Measurements from ENCODE around the gene SCNM1.

SCNM1 gene, protein sequence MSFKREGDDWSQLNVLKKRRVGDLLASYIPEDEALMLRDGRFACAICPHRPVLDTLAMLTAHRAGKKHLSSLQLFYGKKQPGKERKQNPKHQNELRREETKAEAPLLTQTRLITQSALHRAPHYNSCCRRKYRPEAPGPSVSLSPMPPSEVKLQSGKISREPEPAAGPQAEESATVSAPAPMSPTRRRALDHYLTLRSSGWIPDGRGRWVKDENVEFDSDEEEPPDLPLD

DNA sequence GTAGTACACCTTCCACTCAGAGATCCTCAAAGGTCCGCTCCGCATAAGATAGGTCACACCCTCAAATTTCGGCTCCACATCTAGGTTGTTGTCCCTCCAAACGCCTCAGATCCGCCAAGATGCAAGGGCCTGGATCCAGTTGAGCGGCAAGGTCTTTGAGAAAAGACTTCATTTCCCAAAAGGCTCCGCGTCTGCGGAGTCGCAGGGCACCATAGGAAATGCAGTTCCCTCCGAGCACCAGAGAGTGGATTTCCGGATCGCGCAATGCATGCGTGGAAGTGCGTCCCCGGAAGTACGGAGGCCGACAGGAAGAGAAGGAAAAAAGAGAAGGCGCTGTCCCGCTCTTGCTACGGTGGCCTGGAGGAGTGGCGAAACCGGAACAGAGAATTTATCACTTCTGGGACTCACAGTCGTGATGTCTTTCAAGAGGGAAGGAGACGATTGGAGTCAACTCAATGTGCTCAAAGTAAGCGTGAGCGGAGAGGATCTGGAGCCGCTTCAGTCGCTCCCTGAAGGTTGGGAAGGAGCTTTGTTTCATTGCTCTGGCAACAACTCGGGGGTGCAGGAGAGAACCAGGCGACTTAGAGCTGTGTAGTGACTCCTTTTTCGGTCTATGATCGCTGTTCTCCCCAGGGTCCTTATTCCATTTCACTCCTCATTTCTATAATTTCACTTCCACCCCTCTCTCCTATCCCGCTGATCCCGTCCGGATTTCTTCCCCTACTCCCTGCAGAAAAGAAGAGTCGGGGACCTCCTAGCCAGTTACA is at the start of gene SCNM1, which contains the start of gene LYSMD1:
SCNM1 (plus strand) TSS at position 407 of the 767 bp plus-strand sequence; CDS start at position 416, 9 bp downstream.
LYSMD1 (minus strand) TSS at position 165 of the 767 bp plus-strand sequence. CDS start 644 bp downstream, outside the sequence.
- no peaks in the 10 kb centered on the region for H3K27me3 ChIP-seq (replicated peaks)
- H3K36me3 ChIP-seq (replicated peaks): peaks cover 21% of the 10 kb centered on the region
- DNase-seq: peak; percentile 99
- H3K27ac ChIP-seq: peak within 1 kb of the TSS; percentile 71
- peak within 1 kb of the TSS; percentile 95 for H3K4me3 ChIP-seq (ENCODE audit: low read depth, low read length)
- TF ChIP-seq, protein P1, sequence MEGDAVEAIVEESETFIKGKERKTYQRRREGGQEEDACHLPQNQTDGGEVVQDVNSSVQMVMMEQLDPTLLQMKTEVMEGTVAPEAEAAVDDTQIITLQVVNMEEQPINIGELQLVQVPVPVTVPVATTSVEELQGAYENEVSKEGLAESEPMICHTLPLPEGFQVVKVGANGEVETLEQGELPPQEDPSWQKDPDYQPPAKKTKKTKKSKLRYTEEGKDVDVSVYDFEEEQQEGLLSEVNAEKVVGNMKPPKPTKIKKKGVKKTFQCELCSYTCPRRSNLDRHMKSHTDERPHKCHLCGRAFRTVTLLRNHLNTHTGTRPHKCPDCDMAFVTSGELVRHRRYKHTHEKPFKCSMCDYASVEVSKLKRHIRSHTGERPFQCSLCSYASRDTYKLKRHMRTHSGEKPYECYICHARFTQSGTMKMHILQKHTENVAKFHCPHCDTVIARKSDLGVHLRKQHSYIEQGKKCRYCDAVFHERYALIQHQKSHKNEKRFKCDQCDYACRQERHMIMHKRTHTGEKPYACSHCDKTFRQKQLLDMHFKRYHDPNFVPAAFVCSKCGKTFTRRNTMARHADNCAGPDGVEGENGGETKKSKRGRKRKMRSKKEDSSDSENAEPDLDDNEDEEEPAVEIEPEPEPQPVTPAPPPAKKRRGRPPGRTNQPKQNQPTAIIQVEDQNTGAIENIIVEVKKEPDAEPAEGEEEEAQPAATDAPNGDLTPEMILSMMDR (IDR thresholded peaks at IDR 0.05; ENCODE audit: low read depth, low read length, missing control alignments): no peak
- in situ Hi-C loops (cut with HindIII; ENCODE audit: low pct_ligation_motif_present, low sequenced_read_pairs): no loop called here

DNA sequence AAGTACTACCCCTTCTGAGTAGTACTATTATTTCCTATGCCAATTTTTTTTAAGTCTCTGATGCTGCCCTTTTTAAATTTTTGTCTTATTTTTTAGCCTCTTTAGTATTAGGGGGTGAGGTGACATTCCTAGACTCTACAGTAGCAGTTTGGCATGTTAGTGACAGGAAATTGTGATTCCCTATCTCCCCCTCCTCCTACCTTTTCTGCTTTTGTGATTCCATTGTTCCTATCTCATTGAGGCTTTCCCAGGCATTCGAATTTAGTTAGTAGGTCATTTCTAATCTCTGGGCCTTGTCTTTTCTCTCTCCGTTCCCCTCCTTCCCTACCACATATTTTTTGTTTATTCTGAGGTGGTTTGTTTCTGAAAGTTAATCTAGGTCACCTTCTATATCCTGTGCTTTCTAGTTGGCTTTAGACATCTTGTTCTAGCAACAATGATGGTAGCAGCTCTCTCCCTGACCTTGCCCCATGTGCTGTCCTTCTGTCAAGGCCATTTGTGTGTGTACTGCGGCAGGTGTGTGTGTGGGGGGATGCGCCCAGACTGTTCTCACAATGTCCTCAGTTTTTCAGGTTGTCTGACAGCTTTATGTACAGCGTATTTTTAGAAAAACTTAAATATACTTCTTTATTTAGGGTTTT is 41.1 kb upstream of the SCNM1 start:
- Histone ChIP-seq H3K4me3 (ENCODE audit: low read depth, low read length) (no peak overlapping the region), H3K27ac (no peak overlapping the region), H3K36me3 (replicated peaks) (no peaks in the 10 kb centered on the region), H3K27me3 (replicated peaks) (no peaks in the 10 kb centered on the region)
- TF ChIP-seq, protein P1 (IDR thresholded peaks at IDR 0.05; ENCODE audit: low read depth, low read length, missing control alignments): no peak
- in situ Hi-C loops (cut with HindIII; ENCODE audit: low pct_ligation_motif_present, low sequenced_read_pairs): no loop called here
- DNase-seq: no peak

DNA sequence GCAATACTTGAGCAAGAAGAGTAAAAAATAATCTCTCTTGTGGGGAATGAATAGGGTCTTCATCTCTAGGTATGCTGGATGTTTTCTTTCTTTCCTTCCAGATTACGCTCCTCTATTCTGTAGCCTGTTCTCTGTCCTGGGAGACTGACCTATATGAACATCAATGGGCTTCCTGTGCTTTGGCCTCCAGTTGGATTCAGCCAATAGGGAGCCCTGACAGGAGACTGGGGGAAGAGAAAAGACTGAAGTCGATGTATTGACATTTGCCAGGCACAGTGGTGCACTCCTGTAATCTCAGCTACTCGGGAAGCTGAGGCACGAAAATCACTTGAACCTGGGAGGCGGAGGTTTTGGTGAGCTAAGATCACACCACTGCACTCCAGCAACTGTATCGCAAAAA is 37.1 kb upstream of the SCNM1 start:
- DNase-seq: no peak
- in situ Hi-C loops (cut with HindIII; ENCODE audit: low pct_ligation_motif_present, low sequenced_read_pairs): no loop called here
- Histone ChIP-seq H3K27me3 (replicated peaks) (no peaks in the 10 kb centered on the region), H3K36me3 (replicated peaks) (no peaks in the 10 kb centered on the region), H3K27ac (no peak overlapping the region), H3K4me3 (ENCODE audit: low read depth, low read length) (no peak overlapping the region)
- TF ChIP-seq, protein P1 (IDR thresholded peaks at IDR 0.05; ENCODE audit: low read depth, low read length, missing control alignments): no peak

DNA sequence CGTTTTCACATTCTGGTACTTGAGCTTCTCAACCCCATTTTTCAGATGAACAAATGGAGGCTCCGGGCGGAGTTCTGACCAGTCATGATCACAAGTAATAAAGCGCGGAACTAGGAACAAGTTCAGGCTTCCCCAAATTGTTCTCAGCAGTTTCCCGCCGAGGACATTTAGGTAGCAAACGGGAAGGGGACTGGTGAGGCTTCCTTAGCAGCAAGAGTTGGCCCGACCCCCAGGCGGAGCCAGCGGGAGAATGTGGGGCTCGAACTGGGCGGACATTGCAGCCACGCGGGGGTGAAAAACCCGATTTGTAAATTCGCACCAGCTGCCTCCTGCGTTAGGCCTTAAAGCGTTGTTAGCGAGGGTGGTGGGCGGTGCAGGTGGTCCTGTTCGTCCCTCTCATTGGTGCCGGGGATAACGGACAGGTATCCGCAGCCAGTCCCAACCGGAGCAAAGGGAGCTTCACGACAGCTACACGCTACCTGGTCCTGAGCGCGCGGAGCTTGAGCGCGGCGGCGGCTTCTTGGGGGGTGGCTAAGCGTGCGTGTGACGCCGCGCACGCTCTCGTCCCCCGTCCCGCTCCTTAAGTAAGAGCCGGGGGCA is 34.9 kb upstream of the SCNM1 start:
- DNase-seq: peak; percentile 83
- no peak overlapping the region for H3K27ac ChIP-seq
- no peaks in the 10 kb centered on the region for H3K36me3 ChIP-seq (replicated peaks)
- in situ Hi-C loops (cut with HindIII; ENCODE audit: low pct_ligation_motif_present, low sequenced_read_pairs): no loop called here
- TF ChIP-seq, protein P1 (IDR thresholded peaks at IDR 0.05; ENCODE audit: low read depth, low read length, missing control alignments): peak; percentile 25
- H3K4me3 ChIP-seq (ENCODE audit: low read depth, low read length): peak overlapping the region; percentile 48
- H3K27me3 ChIP-seq (replicated peaks): no peaks in the 10 kb centered on the region

DNA sequence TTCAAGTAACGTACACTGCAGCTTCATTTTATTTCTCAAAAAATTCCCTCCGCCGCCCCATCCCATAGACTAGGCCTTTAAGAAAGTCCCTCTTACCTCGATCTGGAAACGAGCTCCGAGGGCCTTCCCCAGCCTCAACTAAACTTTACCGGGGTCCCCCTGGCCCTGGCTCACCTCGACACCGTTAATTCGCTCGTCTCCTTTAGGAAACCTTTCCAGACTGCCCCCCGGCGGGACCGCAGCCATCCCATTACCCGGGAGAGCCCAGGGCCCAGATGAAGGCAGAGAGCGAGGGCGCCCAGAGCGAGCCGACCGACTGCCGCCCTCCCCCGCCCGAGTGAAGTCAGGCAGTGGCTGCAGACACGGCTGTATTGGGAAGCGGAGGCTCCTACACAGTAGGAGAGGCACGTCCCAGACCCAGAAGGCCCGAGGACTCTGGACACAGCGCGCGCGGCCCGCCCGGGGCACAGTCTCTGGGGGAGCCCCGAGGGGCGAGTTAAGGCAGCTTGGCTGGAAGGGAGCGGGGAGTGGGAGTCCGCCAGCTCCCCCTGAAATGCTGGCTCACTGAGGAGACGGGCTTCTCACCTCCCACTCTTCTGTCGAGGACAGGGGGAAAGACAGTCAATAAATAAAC is 34.1 kb upstream of the SCNM1 start:
- Histone ChIP-seq H3K27ac (no peak overlapping the region), H3K27me3 (replicated peaks) (no peaks in the 10 kb centered on the region), H3K4me3 (ENCODE audit: low read depth, low read length) (peak overlapping the region; percentile 48), H3K36me3 (replicated peaks) (no peaks in the 10 kb centered on the region)
- DNase-seq: no peak
- TF ChIP-seq, protein P1 (IDR thresholded peaks at IDR 0.05; ENCODE audit: low read depth, low read length, missing control alignments): no peak
- in situ Hi-C loops (cut with HindIII; ENCODE audit: low pct_ligation_motif_present, low sequenced_read_pairs): no loop called here
